HG03354 (cell line): Measurements from ENCODE around the gene GALNT4.
A peak's percentile ranks its signal among the peaks of the same experiment; 100 is the strongest.

ENCODE experiments used
- ATAC-seq: cut with Tn5 transposase; IDR thresholded peaks from one replicate; pipeline ENCODE4 v1.9.1; 2021; ENCODE audit warnings: mild to moderate bottlenecking; ENCODE audit not compliant: unreplicated experiment, poor library complexity, severe bottlenecking

The GALNT4 gene

GRCh38 chr12:89538897-89539296 lies 14.3 kb upstream of the GALNT4 start:
- ATAC-seq: no peak

GRCh38 chr12:89537389-89537788 lies 12.8 kb upstream of the GALNT4 start:
- no peak for ATAC-seq

GRCh38 chr12:89529738-89530137 lies 5.1 kb upstream of the GALNT4 start:
- ATAC-seq: no peak

- ATAC-seq: no peak
Measured at GRCh38 chr12:89528434-89528833, 3.8 kb upstream of the GALNT4 start.

- ATAC-seq: peak; percentile 65
Measured at GRCh38 chr12:89525824-89526770, 1.5 kb upstream of the GALNT4 start, which contains the start of gene POC1B. Gene POC1B (minus strand): TSS chr12:89526047. CDS start chr12:89525895, 152 bp downstream.

- ATAC-seq: peak; percentile 38
Measured at GRCh38 chr12:89525305-89525823, 768 bp upstream of the GALNT4 start.

- ATAC-seq: no peak
Measured at GRCh38 chr12:89523843-89524540, 604 bp downstream of the GALNT4 start.

GRCh38 chr12:89523393-89523792 lies 1.2 kb downstream of the GALNT4 start:
- no peak for ATAC-seq

- no peak for ATAC-seq
Measured at GRCh38 chr12:89521364-89522223, 3.0 kb downstream of the GALNT4 start.

GRCh38 chr12:89517720-89518119 lies 6.9 kb downstream of the GALNT4 start:
- ATAC-seq: no peak

GRCh38 chr12:89516633-89517032 lies 8.0 kb downstream of the GALNT4 start:
- no peak for ATAC-seq

GRCh38 chr12:89514751-89515150 lies 9.8 kb downstream of the GALNT4 start:
- peak; percentile 71 for ATAC-seq

GRCh38 chr12:89513544-89513943 lies 11.1 kb downstream of the GALNT4 start:
- no peak for ATAC-seq

- ATAC-seq: no peak
Measured at GRCh38 chr12:89507015-89507824, 17.4 kb downstream of the GALNT4 start.

- no peak for ATAC-seq
Measured at GRCh38 chr12:89506050-89506449, 18.5 kb downstream of the GALNT4 start.

GRCh38 chr12:89504560-89505346 lies 19.8 kb downstream of the GALNT4 start:
- ATAC-seq: no peak

- ATAC-seq: no peak
Measured at GRCh38 chr12:89501793-89502192, 22.8 kb downstream of the GALNT4 start.

GRCh38 chr12:89499857-89500256 lies 24.7 kb downstream of the GALNT4 start:
- no peak for ATAC-seq
